Mesenteric fat pad (tissue), 1 donor: ENCODE results near the gene PLPPR5. TPM values are rescaled to one million over a fixed set of nuclear protein-coding genes. Genes with fewer than 3 reads are reported as not detected.
"Not testable (repeated sequence)": the region's sequence is repeated elsewhere in the genome, so short reads cannot be mapped to it uniquely, and the experiment has no call there.

Source experiments
- DNase-seq: peaks from one replicate; pipeline ENCODE4 v3.0.0-alpha.2; 2020; ENCODE audit warnings: low spot score
- total RNA-seq: library from RNA; stranded (reverse); fragmentation: NEBNext Ultra II Directional; extraction: Animal tissue kit (Norgen Biotek cat#: 25700); gene quantifications from one replicate; pipeline ENCODE4 v1.2.1, GENCODE V29; 2021
- donor health status: DM: yes; HTN: yes; CAD: no.

The PLPPR5 gene
- total RNA-seq, 1 donor from 2014 or later = not detected

GRCh38 chr1:98919211-98919610 lies 85.5 kb downstream of the PLPPR5 start:
- no peak for DNase-seq

GRCh38 chr1:98914547-98914946 lies 90.1 kb downstream of the PLPPR5 start:
- DNase-seq = no peak

- no peak for DNase-seq
These were observed 93.8 kb downstream of the PLPPR5 start for GRCh38 chr1:98910827-98911226.

GRCh38 chr1:98908980-98909379 lies 95.7 kb downstream of the PLPPR5 start:
- DNase-seq = no peak

- no peak for DNase-seq
These were observed 97.9 kb downstream of the PLPPR5 start for GRCh38 chr1:98906809-98907208.

DNA sequence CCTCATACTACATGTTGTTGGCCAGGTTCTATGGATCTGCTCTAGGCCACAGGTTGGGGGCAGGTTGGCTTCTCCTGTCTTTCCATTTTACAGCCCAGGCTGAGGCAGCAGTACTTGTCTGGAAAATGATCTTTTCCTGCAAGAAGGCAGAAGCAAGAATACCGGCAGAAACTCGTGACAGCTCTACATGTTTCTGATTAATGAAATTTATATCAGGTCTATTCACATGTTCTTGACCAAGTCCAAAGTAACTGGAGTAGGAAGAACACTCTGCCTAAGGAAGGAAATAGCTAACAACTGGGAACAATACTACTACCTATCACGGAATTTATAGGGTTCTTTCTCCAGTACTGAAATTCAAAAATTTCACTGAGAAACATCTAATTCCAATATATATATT lies 98.3 kb downstream of the PLPPR5 start:
- DNase-seq = no peak

- DNase-seq = no peak
These were observed 100.0 kb downstream of the PLPPR5 start for GRCh38 chr1:98904684-98905083.

- no peak for DNase-seq
These were observed 100.9 kb downstream of the PLPPR5 start for GRCh38 chr1:98903726-98904125.

DNA sequence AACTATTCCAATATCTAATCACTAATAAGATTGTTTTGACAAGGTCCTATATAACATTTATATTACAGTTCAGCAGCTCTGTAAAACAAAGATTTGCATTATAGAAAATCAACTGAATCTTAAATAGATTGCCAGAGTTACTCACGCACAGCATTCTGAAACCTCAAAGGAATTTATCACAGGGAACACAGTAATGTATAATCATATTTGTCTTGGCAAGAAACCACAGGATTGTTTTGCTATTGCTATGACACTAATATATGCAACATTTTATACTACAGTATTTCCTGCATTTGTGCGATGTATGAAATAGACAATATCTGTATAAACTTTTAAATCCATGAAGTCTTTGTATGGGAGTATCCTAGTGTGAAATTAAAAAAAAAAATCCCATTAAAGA lies 101.4 kb downstream of the PLPPR5 start:
- no peak for DNase-seq

GRCh38 chr1:98898940-98899339 lies 105.7 kb downstream of the PLPPR5 start:
- DNase-seq = no peak

- DNase-seq = no peak
These were observed 107.2 kb downstream of the PLPPR5 start for GRCh38 chr1:98897479-98897878.

DNA sequence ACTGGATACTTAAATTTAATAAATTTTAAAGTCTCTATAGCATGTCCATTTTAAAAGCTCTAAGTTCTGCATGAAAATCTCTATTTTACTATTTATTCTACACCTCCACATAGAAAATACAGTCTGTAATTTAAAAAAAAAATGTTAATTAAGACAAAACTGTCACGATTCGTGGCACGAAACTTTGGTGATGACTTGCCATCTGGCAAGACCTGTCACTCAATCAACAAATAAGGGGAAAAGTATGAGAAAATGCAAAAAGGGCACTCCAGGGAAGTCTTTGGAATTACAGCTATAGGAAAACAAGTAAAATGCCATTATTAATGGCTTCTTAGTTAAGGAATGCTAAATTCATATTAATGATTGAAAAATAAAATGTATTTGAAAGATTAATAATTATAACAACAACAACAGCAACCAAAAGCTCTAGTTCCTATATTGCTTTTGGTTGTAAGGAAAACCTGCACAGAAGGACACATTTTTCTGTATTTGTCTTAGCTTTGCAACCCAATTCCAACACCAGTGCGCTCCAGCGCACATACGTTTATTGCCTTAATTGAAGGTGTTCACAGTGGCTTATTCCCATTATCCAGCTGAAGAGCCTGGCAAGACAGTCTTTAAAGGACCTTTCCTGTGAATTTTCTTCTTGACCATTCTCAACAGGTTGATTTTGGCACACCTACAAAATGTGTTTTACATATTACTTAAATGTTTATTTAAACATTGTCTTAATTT lies 107.8 kb downstream of the PLPPR5 start:
- DNase-seq = no peak

- no peak for DNase-seq
These were observed 111.3 kb downstream of the PLPPR5 start for GRCh38 chr1:98893371-98893770.

DNA sequence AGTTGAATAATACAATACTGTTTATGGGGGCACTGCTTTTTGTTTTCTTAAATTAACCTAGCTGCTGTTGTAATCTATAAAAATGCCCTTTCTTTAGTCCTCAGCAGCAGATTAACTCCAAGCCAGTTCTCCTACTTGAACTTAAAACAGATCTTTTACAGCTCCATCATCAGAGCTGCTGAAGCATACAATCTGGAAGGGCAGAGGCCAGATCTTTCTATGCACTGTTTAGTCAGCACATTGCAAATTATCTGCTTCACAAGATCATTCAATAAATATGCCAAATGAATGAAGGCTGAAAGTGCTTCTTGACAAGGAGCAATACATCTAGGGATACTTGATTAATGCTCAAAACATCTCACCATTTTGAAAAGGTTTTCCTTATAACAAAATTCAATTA lies 115.8 kb downstream of the PLPPR5 start:
- no peak for DNase-seq

DNA sequence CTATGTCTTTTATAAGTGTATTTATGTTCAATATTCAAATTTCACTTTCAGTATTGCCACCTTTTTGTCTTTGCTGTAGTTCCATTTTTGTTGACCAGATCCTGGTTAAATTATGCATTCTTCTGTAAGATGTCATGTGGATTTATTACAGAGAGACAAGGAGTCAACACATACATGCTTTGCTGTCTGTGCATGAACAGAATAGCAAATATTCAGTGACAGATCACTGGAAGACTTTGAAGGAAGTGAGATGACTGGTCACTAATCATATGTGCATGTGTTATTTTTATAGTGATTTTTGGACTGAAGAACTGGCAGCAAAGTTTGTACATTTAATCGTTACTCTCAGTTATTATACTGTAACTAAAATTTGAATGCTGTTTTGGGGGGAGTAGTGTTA lies 117.2 kb downstream of the PLPPR5 start:
- DNase-seq = no peak

DNA sequence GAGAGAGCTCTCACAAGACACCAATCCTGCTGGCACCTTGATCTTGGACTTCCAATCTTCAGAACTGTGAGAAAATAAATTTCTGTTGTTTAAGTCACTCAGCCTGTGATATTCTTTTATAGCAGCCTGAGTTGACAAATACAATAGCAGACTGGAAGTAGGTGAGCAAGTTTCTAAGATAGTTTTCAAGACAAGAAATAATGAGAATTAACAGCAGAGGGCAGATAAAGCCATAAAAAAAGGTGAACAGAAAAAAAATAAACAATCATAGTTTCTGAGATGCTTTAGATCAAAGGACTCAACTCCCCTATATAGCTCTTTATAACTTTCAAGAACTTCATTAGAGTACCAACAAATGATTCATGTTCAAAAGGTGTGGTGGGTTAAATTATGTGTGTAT lies 119.8 kb downstream of the PLPPR5 start:
- DNase-seq = no peak

DNA sequence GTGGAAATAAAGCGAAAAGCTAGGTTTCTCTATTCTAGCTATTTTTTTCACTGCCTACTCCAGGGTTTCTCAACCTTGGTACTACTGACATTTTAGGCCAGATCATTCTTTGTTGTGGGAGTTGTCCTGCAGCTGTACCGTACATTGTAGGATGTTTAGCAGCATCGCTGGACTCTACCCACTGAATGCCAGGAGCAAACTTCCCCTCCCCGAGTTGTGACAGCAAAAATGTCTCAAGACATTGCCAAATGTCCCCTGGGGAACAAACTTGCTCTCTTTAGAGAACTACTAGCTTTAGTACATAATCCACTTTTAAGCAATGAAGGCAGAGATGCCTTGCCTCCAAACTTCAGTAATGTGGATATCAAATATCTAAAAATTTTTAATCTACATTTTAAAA lies 122.8 kb downstream of the PLPPR5 start:
- DNase-seq = no peak

- DNase-seq = not testable (repeated sequence)
These were observed 123.4 kb downstream of the PLPPR5 start for GRCh38 chr1:98881234-98881633.

- DNase-seq = no peak
These were observed 129.8 kb downstream of the PLPPR5 start for GRCh38 chr1:98874828-98875227.

GRCh38 chr1:98870959-98871903 lies 133.4 kb downstream of the PLPPR5 start:
- no peak for DNase-seq

DNA sequence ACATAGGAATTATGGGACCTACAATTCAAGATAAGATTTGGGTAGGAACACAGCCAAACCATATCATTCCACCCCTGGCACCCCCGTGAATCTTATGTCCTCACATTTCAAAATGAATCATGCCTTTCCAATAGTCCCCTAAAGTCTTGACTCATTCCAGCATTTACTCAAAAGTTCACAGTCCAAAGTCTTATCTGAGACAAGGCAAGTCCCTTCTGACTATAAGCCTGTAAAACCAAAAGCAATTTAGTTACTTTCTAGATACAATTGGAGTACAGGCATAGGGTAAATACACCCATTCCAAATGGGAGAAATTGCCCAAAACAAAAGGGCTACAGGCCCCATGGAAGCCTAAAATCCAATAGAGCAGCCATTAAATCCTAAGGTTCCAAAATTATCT lies 138.9 kb downstream of the PLPPR5 start:
- no peak for DNase-seq

GRCh38 chr1:98860329-98860728 lies 144.3 kb downstream of the PLPPR5 start:
- DNase-seq = no peak
